HCT116 (cell line): Measurements from ENCODE around the gene SPINT2. TPM values are rescaled to one million over a fixed set of nuclear protein-coding genes. Genes with fewer than 3 reads are reported as not detected.
A peak's percentile ranks its signal among the peaks of the same experiment; 100 is the strongest.

Experiments
- ATAC-seq: fragments of 200-7000 bp; cut with Tn5 transposase; 2 replicates; pipeline ENCODE4 v1.9.1; 2020; ENCODE audit warnings: mild to moderate bottlenecking, moderate library complexity
- BruUV-seq: library from RNA; stranded (reverse); fragments of 400-500 nt; replicated peaks from 2 replicates; lab custom pipeline; 2021; lab: Mats Ljungman, UMichigan
- CTCF ChIA-PET: fragments of 300-600 bp; sonication (Branson Sonifier 250); formaldehyde crosslinking; loops from one replicate; lab custom pipeline; 2021; ENCODE audit warnings: antibody characterized with exemption; lab: Charles Lee
- POLR2A ChIA-PET: fragments of 300-600, 350-600 bp; sonication (Branson Sonifier 250); formaldehyde crosslinking; loops from one replicate; lab custom pipeline; 2021; ENCODE audit warnings: antibody characterized with exemption; lab: Charles Lee
- RAD21 ChIA-PET, 2 experiments: fragments of 300-600 bp; sonication (Branson Sonifier 250); formaldehyde crosslinking; loops; one replicate each; lab custom pipeline; 2023; ENCODE audit warnings: low total read pairs in 2 of 2; ENCODE audit not compliant: uncharacterized antibody in 2 of 2, unreplicated experiment in 2 of 2, low non-redundant PET in 1 of 2; lab: Charles Lee
- DNase-seq: peaks from one replicate; pipeline ENCODE4 v3.0.0-alpha.2; 2010; ENCODE audit warnings: low read depth, low spot score
- H2AFZ ChIP-seq: fragments of 200-600 bp; shearing (Covaris generic), sonication (generic); 2 replicates; pipeline ENCODE4 v1.6.1; 2017; ENCODE audit warnings: low read depth, mixed run types, mixed read lengths, antibody characterized with exemption, low read length; ENCODE audit not compliant: poor library complexity, severe bottlenecking
- H3K27ac ChIP-seq: 2 replicates; pipeline ENCODE4 v1.5.1; 2012; ENCODE audit warnings: low read depth, low read length
- H3K27me3 ChIP-seq: fragments of 200-600 bp; sonication (generic); 2 replicates; pipeline ENCODE4 v1.6.1; 2016; ENCODE audit warnings: mixed run types, low read length, mixed read lengths; ENCODE audit not compliant: insufficient read depth
- H3K36me3 ChIP-seq, 2 experiments: fragments of 200-500 bp in 1 of 2; fragments of 200-600 bp in 1 of 2; sonication (Bioruptor generic) in 1 of 2; sonication (generic) in 1 of 2; 2 replicates each; pipeline versions ENCODE4 v1.5.1 to v1.6.1; 2014 to 2016; ENCODE audit warnings: low read length in 2 of 2, inconsistent platforms in 1 of 2, mixed read lengths in 1 of 2, mixed run types in 1 of 2; ENCODE audit not compliant: insufficient read depth in 2 of 2, control insufficient read depth in 1 of 2
- H3K4me1 ChIP-seq, 2 experiments: fragments of 200-600 bp in 1 of 2; sonication (generic) in 1 of 2; 2 replicates each; pipeline versions ENCODE4 v1.5.1 to v1.6.1; 2012 to 2017; ENCODE audit warnings: low read length in 2 of 2, inconsistent platforms in 1 of 2, mild to moderate bottlenecking in 1 of 2, mixed read lengths in 1 of 2, mixed run types in 1 of 2, moderate library complexity in 1 of 2; ENCODE audit not compliant: insufficient read depth in 2 of 2, control insufficient read depth in 1 of 2
- H3K4me2 ChIP-seq: fragments of 200-600 bp; sonication (generic); 2 replicates; pipeline ENCODE4 v1.6.1; 2017; ENCODE audit warnings: mixed run types, low read length, mixed read lengths
- H3K4me3 ChIP-seq, 2 experiments: fragments of 200-600 bp in 1 of 2; sonication (generic) in 1 of 2; replicated peaks in 1 of 2; 2 replicates each; pipeline ENCODE4 v1.5.1; 2011 to 2016; ENCODE audit warnings: low read length in 2 of 2, control low read depth in 1 of 2, low read depth in 1 of 2, mild to moderate bottlenecking in 1 of 2, mixed read lengths in 1 of 2, mixed run types in 1 of 2
- H3K79me2 ChIP-seq: fragments of 200-600 bp; sonication (generic); 2 replicates; pipeline ENCODE4 v1.6.1; 2017; ENCODE audit warnings: mild to moderate bottlenecking, mixed run types, low read length, moderate library complexity, mixed read lengths; ENCODE audit not compliant: insufficient read depth
- H3K9ac ChIP-seq: fragments of 200-600 bp; sonication (generic); 2 replicates; pipeline ENCODE4 v1.6.1; 2016; ENCODE audit warnings: low read length, mixed read lengths
- H3K9me2 ChIP-seq: fragments of 200-600 bp; sonication (generic), shearing (Covaris generic); 2 replicates; pipeline ENCODE4 v1.6.1; 2017; ENCODE audit warnings: mixed run types, mild to moderate bottlenecking, moderate library complexity; ENCODE audit not compliant: insufficient read depth
- H3K9me3 ChIP-seq, 2 experiments: fragments of 200-500 bp in 1 of 2; fragments of 200-600 bp in 1 of 2; sonication (Bioruptor generic) in 1 of 2; sonication (generic) in 1 of 2; 2 replicates each; pipeline ENCODE4 v1.6.1; 2014 to 2017; ENCODE audit warnings: low read length in 2 of 2, mixed read lengths in 2 of 2, inconsistent platforms in 1 of 2, low read depth in 1 of 2, mild to moderate bottlenecking in 1 of 2, mixed run types in 1 of 2, moderate library complexity in 1 of 2; ENCODE audit not compliant: control insufficient read depth in 1 of 2, insufficient read depth in 1 of 2
- H4K20me1 ChIP-seq: fragments of 200-600 bp; sonication (generic), shearing (Covaris generic); 2 replicates; pipeline ENCODE4 v1.6.1; 2017; ENCODE audit warnings: mixed run types, mild to moderate bottlenecking, moderate library complexity; ENCODE audit not compliant: insufficient read depth
- CBX3 ChIP-seq: IDR thresholded peaks from 2 replicates; pipeline ENCODE4 v1.6.1; 2012; ENCODE audit warnings: low read depth
- ELF1 ChIP-seq: IDR thresholded peaks from 2 replicates; pipeline ENCODE4 v1.6.1; 2012; ENCODE audit warnings: low read depth, borderline replicate concordance
- EZH2 ChIP-seq: fragments of 200-600 bp; sonication (generic); IDR thresholded peaks from 2 replicates; pipeline ENCODE4 v1.6.1; 2017; ENCODE audit warnings: antibody characterized with exemption, mixed run types
- MAX ChIP-seq: IDR thresholded peaks from 2 replicates; pipeline ENCODE4 v1.6.1; 2012
- POLR2A ChIP-seq: IDR thresholded peaks from 2 replicates; pipeline ENCODE4 v1.7.0; 2011; ENCODE audit warnings: borderline replicate concordance; ENCODE audit not compliant: insufficient read depth, insufficient read length; ENCODE audit errors: extremely low read depth
- RAD21 ChIP-seq: IDR thresholded peaks from 2 replicates; pipeline ENCODE4 v1.6.1; 2012; ENCODE audit warnings: low read depth, mild to moderate bottlenecking
- REST ChIP-seq: IDR thresholded peaks from 2 replicates; pipeline ENCODE4 v1.6.1; 2012; ENCODE audit warnings: low read depth
- SP1 ChIP-seq: IDR thresholded peaks from 2 replicates; pipeline ENCODE4 v1.6.1; 2012; ENCODE audit warnings: low read depth
- TCF7L2 ChIP-seq: IDR thresholded peaks from 2 replicates; pipeline ENCODE4 v1.7.0; 2011; ENCODE audit warnings: borderline replicate concordance, inconsistent platforms; ENCODE audit not compliant: insufficient read depth, insufficient read length; ENCODE audit errors: extremely low read depth
- YY1 ChIP-seq: IDR thresholded peaks from 2 replicates; pipeline ENCODE4 v1.6.1; 2011; ENCODE audit warnings: low read length, low read depth, moderate library complexity, mild to moderate bottlenecking; ENCODE audit not compliant: insufficient replicate concordance; ENCODE audit errors: extremely low read depth
- ZNF274 ChIP-seq: fragments of 200-500 bp; sonication (Bioruptor generic); IDR thresholded peaks from 2 replicates; pipeline ENCODE4 v1.6.1; 2014; ENCODE audit warnings: mild to moderate bottlenecking, low read depth, low read length, inconsistent platforms
- intact Hi-C: fragments of 100-400 bp; cut with micrococcal nuclease; formaldehyde crosslinking; loops from 2 replicates; pipeline ENCODE4 v1.10.0; 2022
- total RNA-seq: library from RNA; stranded (reverse); gene quantifications from one replicate; pipeline ENCODE4 v1.2.1, GENCODE V29; 2021; ENCODE audit not compliant: unreplicated experiment

Gene SPINT2
- total RNA-seq, 1 experiment from 2014 or later: 500 TPM

- peak overlapping the region; percentile 88; the same call in 1 of the 2 replicates for H3K9ac ChIP-seq
- H3K4me1 ChIP-seq: peaks cover 55 to 75% of the 10 kb centered on the region in 2 experiments
- DNase-seq (no peak), ATAC-seq (no peak)
- BruUV-seq: no TSS peak
- H3K79me2 ChIP-seq: peaks cover 91% of the 10 kb centered on the region
- no peak overlapping the region for H2AFZ ChIP-seq
- ChIA-PET RAD21 (no interaction called here), POLR2A (interaction anchor here (3.1 kb wide), 1 partner anchor 36 kb away, joined by 19 read pairs; the partner anchor contains the start of gene C19orf33), CTCF (no interaction called here)
- H4K20me1 ChIP-seq: no peaks in the 10 kb centered on the region; the same call in 1 of the 2 replicates
- H3K4me3 ChIP-seq: no peak overlapping the region
- H3K27me3 ChIP-seq: no peaks in the 10 kb centered on the region
- TF ChIP-seq REST: no peak
- TF ChIP-seq MAX: no peak
- no peak for TF ChIP-seq ELF1
- TF ChIP-seq SP1: no peak
- TF ChIP-seq ZNF274: no peak
- TF ChIP-seq YY1: no peak
- no peak for TF ChIP-seq TCF7L2
- no peak for TF ChIP-seq RAD21
- TF ChIP-seq EZH2: no peak
- no peak for TF ChIP-seq POLR2A
- no peak for TF ChIP-seq CBX3
- H3K27ac ChIP-seq: peak overlapping the region; percentile 99; the same call in 1 of the 2 replicates
- H3K36me3 ChIP-seq: no peaks in the 10 kb centered on the region; a peak in 1 of 4 replicates
- peak overlapping the region; percentile 90; the same call in 1 of the 2 replicates for H3K4me2 ChIP-seq
- H3K9me3 ChIP-seq: no peaks in the 10 kb centered on the region
- intact Hi-C loops: no loop called here
- H3K9me2 ChIP-seq: no peaks in the 10 kb centered on the region
Observed at GRCh38 chr19:38268539-38268938, 4.2 kb downstream of the SPINT2 start.
